ENCODE data around the gene FNIP1. TPM values are rescaled to one million over a fixed set of nuclear protein-coding genes. Genes with fewer than 3 reads are reported as not detected.

Gene FNIP1
- polyA plus RNA-seq, 1 of the 3 experiments (the other 2 are of a cell fraction): 2.4 TPM

- Histone ChIP-seq H3K9me2 (no peaks in the 10 kb centered on the region), H3K4me1 (ENCODE audit: control insufficient read depth in 1 of 2, insufficient read depth in 2 of 2, low read depth in 1 of 2, low read length in 1 of 2) (no peaks in the 10 kb centered on the region), H3K79me2 (ENCODE audit: insufficient read depth) (peaks cover 29% of the 10 kb centered on the region; the same call in 1 of the 2 replicates), H3K4me2 (no peak overlapping the region), H2AFZ (ENCODE audit: low read depth) (no peak overlapping the region), H3K36me3 (replicated peaks in 1 of 2; ENCODE audit: control insufficient read depth in 1 of 2, insufficient read depth in 2 of 2, low read length in 1 of 2) (peaks cover 48 to 73% of the 10 kb centered on the region in 2 experiments), H3K9ac (no peak overlapping the region), H3F3A (replicated peaks; ENCODE audit: insufficient read depth) (no peaks in the 10 kb centered on the region), H3K9me3 (no peaks in the 10 kb centered on the region), H3K4me3 (ENCODE audit: low read depth in 2 of 2, low read length in 1 of 2) (no peak overlapping the region), H3K27ac (ENCODE audit: low read depth in 2 of 2, low read length in 1 of 2) (no peak overlapping the region), H3K27me3 (ENCODE audit: insufficient read depth) (no peaks in the 10 kb centered on the region), H4K20me1 (ENCODE audit: insufficient read depth) (no peaks in the 10 kb centered on the region)
- ChIA-PET CTCF (no interaction called here), POLR2A (no interaction called here)
- 94% methylated on average over 1 of the region's 1 CpG for WGBS (ENCODE audit: low lambda C conversion rate)
- DNase-seq: no peak
- no peak for TF ChIP-seq CHD2 (IDR thresholded peaks at IDR 0.05; ENCODE audit: low read length, partially characterized antibody)
- no peak for TF ChIP-seq PBX3 (IDR thresholded peaks at IDR 0.05)
Observed at GRCh38 chr5:131693894-131694293, 102.9 kb downstream of the FNIP1 start.

- no peaks in the 10 kb centered on the region for H4K20me1 ChIP-seq (ENCODE audit: insufficient read depth)
- H3K36me3 ChIP-seq (replicated peaks in 1 of 2; ENCODE audit: control insufficient read depth in 1 of 2, insufficient read depth in 2 of 2, low read length in 1 of 2): peaks cover 10 to 54% of the 10 kb centered on the region in 2 experiments
- H3K9me2 ChIP-seq: no peaks in the 10 kb centered on the region
- H3K4me2 ChIP-seq: no peak overlapping the region
- no peaks in the 10 kb centered on the region for H3K27me3 ChIP-seq (ENCODE audit: insufficient read depth)
- no peaks in the 10 kb centered on the region for H3K9me3 ChIP-seq
- no peaks in the 10 kb centered on the region for H3K4me1 ChIP-seq (ENCODE audit: control insufficient read depth in 1 of 2, insufficient read depth in 2 of 2, low read depth in 1 of 2, low read length in 1 of 2)
- peaks cover 10% of the 10 kb centered on the region; the same call in 1 of the 2 replicates for H3K79me2 ChIP-seq (ENCODE audit: insufficient read depth)
- WGBS (ENCODE audit: low lambda C conversion rate): 93% methylated on average over 7 of the region's 7 CpGs
- TF ChIP-seq USF1 (IDR thresholded peaks at IDR 0.05; ENCODE audit: borderline replicate concordance, low read depth) (no peak), TCF12 (IDR thresholded peaks at IDR 0.05) (no peak), CTCF (IDR thresholded peaks at IDR 0.05) (no peak), NFIC (IDR thresholded peaks at IDR 0.05; ENCODE audit: borderline replicate concordance) (no peak), REST (IDR thresholded peaks at IDR 0.05; ENCODE audit: low read depth, low read length) (no peak), ZBTB33 (IDR thresholded peaks at IDR 0.05; ENCODE audit: borderline replicate concordance, low read depth) (no peak), TAF1 (IDR thresholded peaks at IDR 0.05; ENCODE audit: borderline replicate concordance, low read depth, low read length) (no peak), USF2 (IDR thresholded peaks at IDR 0.05; ENCODE audit: borderline replicate concordance, low read depth, low read length) (no peak), TEAD4 (IDR thresholded peaks at IDR 0.05; ENCODE audit: borderline replicate concordance, insufficient read depth) (no peak), GATA2 (CRISPR knock-in tag; IDR thresholded peaks at IDR 0.05) (no peak)
- H3K27ac ChIP-seq (ENCODE audit: low read depth in 2 of 2, low read length in 1 of 2): no peak overlapping the region
- no peaks in the 10 kb centered on the region for H3F3A ChIP-seq (replicated peaks; ENCODE audit: insufficient read depth)
- CTCF ChIA-PET: interaction anchor here (0.8 to 1.5 kb wide), 4 partner anchors 11 to 96 kb away, joined by 3 to 4 read pairs (median 4); no protein-coding TSS in a partner anchor
- no peak overlapping the region for H2AFZ ChIP-seq (ENCODE audit: low read depth)
- POLR2A ChIA-PET: no interaction called here
- H3K9ac ChIP-seq: no peak overlapping the region
- no peak overlapping the region for H3K4me3 ChIP-seq (ENCODE audit: low read depth in 2 of 2, low read length in 1 of 2)
- DNase-seq: no peak
Observed at GRCh38 chr5:131685516-131686171, 111.2 kb downstream of the FNIP1 start.
